Stomach (tissue), 4 donors: Measurements from ENCODE around the gene SEMA5A.

Source experiments
- CTCF ChIP-seq, 7 experiments: fragments of 450-650 bp in 4 of 7; fragments of 200-600 bp in 3 of 7; sonication (generic) in 3 of 7; IDR thresholded peaks; one replicate each; pipeline ENCODE4 v1.5.1; 2016 to 2019; ENCODE audit warnings: antibody characterized with exemption in 7 of 7, control low read depth in 2 of 7, mild to moderate bottlenecking in 1 of 7
- POLR2A ChIP-seq, 4 donors: fragments of 450-650 bp; IDR thresholded peaks; one replicate each; pipeline ENCODE4 v1.6.1; 2016; ENCODE audit warnings: antibody characterized with exemption in 4 of 4, control low read depth in 2 of 4, mild to moderate bottlenecking in 1 of 4, moderate library complexity in 1 of 4
- POLR2AphosphoS5 ChIP-seq, 3 donors: sonication (generic); formaldehyde crosslinking; IDR thresholded peaks; one replicate each; pipeline ENCODE4 v1.6.1; 2016; ENCODE audit warnings: antibody characterized with exemption in 3 of 3

- no peak for TF ChIP-seq POLR2A (IDR thresholded peaks at IDR 0.05)
- no peak for TF ChIP-seq CTCF (IDR thresholded peaks at IDR 0.05)
- TF ChIP-seq POLR2AphosphoS5 (IDR thresholded peaks at IDR 0.05) = no peak
Measured at GRCh38 chr5:9121597-9121996, 424.3 kb downstream of the SEMA5A start.
